ENCODE measurements around the gene UBE2D1. TPM values are rescaled to one million over a fixed set of nuclear protein-coding genes. Genes with fewer than 3 reads are reported as not detected.
"Not testable (repeated sequence)": the region's sequence is repeated elsewhere in the genome, so short reads cannot be mapped to it uniquely, and the experiment has no call there.

Gene UBE2D1
- total and polyA plus RNA-seq, 4 experiments from 2014 or later = 13.4 to 23.4 (median 17.2) TPM

- POLR2A ChIA-PET (ENCODE audit: partially characterized antibody) = no interaction called here
- Histone ChIP-seq H3K27me3 (ENCODE audit: insufficient read depth, low read length) (no peaks in the 10 kb centered on the region), H3K4me3 (ENCODE audit: low read length in 2 of 2) (no peak overlapping the region), H3K36me3 (ENCODE audit: insufficient read depth, low read length) (no peaks in the 10 kb centered on the region), H3K4me1 (ENCODE audit: insufficient read depth, low read length) (no peaks in the 10 kb centered on the region), H3K27ac (ENCODE audit: low read depth, low read length) (no peak overlapping the region), H3K9me3 (ENCODE audit: control insufficient read depth in 1 of 2, low read length in 2 of 2) (no peaks in the 10 kb centered on the region)
- Mint-ChIP-seq H3K27me3 (no peaks in the 10 kb centered on the region), H3K27ac (no peak overlapping the region), H3K9me3 (no peaks in the 10 kb centered on the region), H3K36me3 (peaks cover 17 to 27% of the 10 kb centered on the region in 2 donors), H3K4me1 (no peaks in the 10 kb centered on the region), H3K4me3 (no peak overlapping the region)
- intact Hi-C loops (cut with micrococcal nuclease) = no loop called here
- CTCF ChIA-PET (ENCODE audit: partially characterized antibody) = no interaction called here
- DNase-seq = no peak
These were observed 65.8 kb downstream of the UBE2D1 start for GRCh38 chr10:58400609-58401008.

DNA sequence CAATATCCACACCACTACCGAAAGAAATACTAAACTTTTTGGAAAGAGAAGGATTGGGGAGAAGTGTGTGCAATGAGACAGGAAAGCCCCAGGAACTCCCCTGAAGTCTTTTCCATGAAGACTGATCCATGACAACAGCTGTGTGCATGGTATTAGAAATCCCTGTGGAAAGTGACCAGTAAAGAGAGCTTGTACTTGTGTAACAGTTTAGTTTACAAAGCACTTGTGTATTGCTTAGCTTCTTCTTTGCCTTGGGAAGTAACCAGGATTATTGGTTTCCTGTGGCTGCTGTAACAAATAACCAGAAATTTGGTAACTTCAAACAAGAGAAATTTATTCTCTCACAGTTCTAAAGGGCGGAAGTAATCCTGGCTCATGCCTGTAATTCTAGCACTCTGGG lies 69.2 kb downstream of the UBE2D1 start:
- no peaks in the 10 kb centered on the region for H3K9me3 Mint-ChIP-seq
- no peak overlapping the region for H3K4me3 Mint-ChIP-seq
- intact Hi-C loops (cut with micrococcal nuclease) = no loop called here
- Histone ChIP-seq H3K27ac (ENCODE audit: low read depth, low read length) (no peak overlapping the region), H3K4me3 (ENCODE audit: low read length in 2 of 2) (no peak overlapping the region), H3K4me1 (ENCODE audit: insufficient read depth, low read length) (no peaks in the 10 kb centered on the region), H3K36me3 (ENCODE audit: insufficient read depth, low read length) (no peaks in the 10 kb centered on the region), H3K27me3 (ENCODE audit: insufficient read depth, low read length) (no peaks in the 10 kb centered on the region), H3K9me3 (ENCODE audit: control insufficient read depth in 1 of 2, low read length in 2 of 2) (no peaks in the 10 kb centered on the region)
- ChIA-PET CTCF (ENCODE audit: partially characterized antibody) (interaction anchor here (1.4 kb wide), 1 partner anchor 11 kb away, joined by 3 read pairs; no protein-coding TSS in a partner anchor), POLR2A (ENCODE audit: partially characterized antibody) (no interaction called here)
- peaks cover 0 to 12% of the 10 kb centered on the region in 2 donors for H3K36me3 Mint-ChIP-seq
- H3K4me1 Mint-ChIP-seq = no peaks in the 10 kb centered on the region
- H3K27me3 Mint-ChIP-seq = no peaks in the 10 kb centered on the region
- no peak for DNase-seq
- no peak overlapping the region for H3K27ac Mint-ChIP-seq

- H3K9me3 ChIP-seq (ENCODE audit: control insufficient read depth in 1 of 2, low read length in 2 of 2) = no peaks in the 10 kb centered on the region
- no peak overlapping the region for H3K27ac ChIP-seq (ENCODE audit: low read depth, low read length)
- no peaks in the 10 kb centered on the region for H3K4me1 ChIP-seq (ENCODE audit: insufficient read depth, low read length)
- no peak for DNase-seq
- H3K4me3 ChIP-seq (ENCODE audit: low read length in 2 of 2) = no peak overlapping the region
- H3K27ac Mint-ChIP-seq = no peak overlapping the region
- H3K4me1 Mint-ChIP-seq = no peaks in the 10 kb centered on the region
- no peaks in the 10 kb centered on the region for H3K27me3 ChIP-seq (ENCODE audit: insufficient read depth, low read length)
- intact Hi-C loops (cut with micrococcal nuclease) = no loop called here
- H3K36me3 ChIP-seq (ENCODE audit: insufficient read depth, low read length) = no peaks in the 10 kb centered on the region
- no peaks in the 10 kb centered on the region for H3K36me3 Mint-ChIP-seq
- H3K4me3 Mint-ChIP-seq = no peak overlapping the region
- POLR2A ChIA-PET (ENCODE audit: partially characterized antibody) = no interaction called here
- peaks cover 2 to 3% of the 10 kb centered on the region in 2 donors for H3K27me3 Mint-ChIP-seq
- CTCF ChIA-PET (ENCODE audit: partially characterized antibody) = no interaction called here
- H3K9me3 Mint-ChIP-seq = peaks cover 0 to 2% (median 0%) of the 10 kb centered on the region in 8 donors
These were observed 75.3 kb downstream of the UBE2D1 start for GRCh38 chr10:58409956-58410610.

- CTCF ChIA-PET (ENCODE audit: partially characterized antibody) = no interaction called here
- H3K36me3 Mint-ChIP-seq = no peaks in the 10 kb centered on the region
These were observed 77.7 kb downstream of the UBE2D1 start for GRCh38 chr10:58412502-58412961.

DNA sequence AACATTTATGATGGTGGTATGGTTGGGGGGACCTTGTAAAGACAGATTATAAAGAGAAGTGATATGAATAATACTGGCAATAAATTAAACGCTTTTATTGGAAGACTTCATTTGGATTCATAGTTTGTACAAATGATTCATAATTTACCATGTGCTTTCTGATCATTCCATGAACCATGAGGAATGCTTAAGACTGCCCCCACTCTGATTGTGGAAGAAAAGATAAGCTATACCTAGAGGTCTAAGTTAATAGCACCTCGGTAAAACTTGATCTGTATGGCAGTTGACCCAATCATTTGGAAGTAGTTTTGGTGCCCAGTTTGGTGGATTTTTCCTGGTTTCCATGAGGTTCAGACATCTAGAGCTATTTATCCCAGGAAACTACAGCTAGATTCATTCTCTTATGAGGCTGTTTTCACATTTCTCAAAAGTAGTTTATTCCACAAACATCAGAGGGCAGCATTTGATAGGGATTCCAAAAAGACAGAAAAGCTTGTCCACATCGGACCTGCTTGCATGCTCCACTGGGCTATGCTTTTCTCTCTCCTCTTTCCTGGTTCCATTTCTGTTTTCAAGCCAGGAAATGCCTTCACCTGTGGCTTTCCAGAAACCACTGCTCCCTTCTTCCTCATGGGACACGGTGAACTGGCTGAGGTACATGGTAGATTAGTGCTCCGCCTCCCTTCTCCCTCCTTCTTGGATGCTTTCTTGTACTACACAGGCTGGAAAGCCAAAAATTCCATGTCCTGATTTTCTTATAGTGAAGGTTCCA lies 79.7 kb downstream of the UBE2D1 start:
- ChIA-PET POLR2A (ENCODE audit: partially characterized antibody) (no interaction called here), CTCF (ENCODE audit: partially characterized antibody) (interaction anchor here (0.5 to 1.3 kb wide), 2 partner anchors 21 to 95 kb away, joined by 3 read pairs; no protein-coding TSS in a partner anchor)
- Histone ChIP-seq H3K4me3 (ENCODE audit: low read length in 2 of 2) (no peak overlapping the region), H3K36me3 (ENCODE audit: insufficient read depth, low read length) (no peaks in the 10 kb centered on the region), H3K9me3 (ENCODE audit: control insufficient read depth in 1 of 2, low read length in 2 of 2) (no peaks in the 10 kb centered on the region), H3K27ac (ENCODE audit: low read depth, low read length) (no peak overlapping the region), H3K4me1 (ENCODE audit: insufficient read depth, low read length) (no peaks in the 10 kb centered on the region), H3K27me3 (ENCODE audit: insufficient read depth, low read length) (no peaks in the 10 kb centered on the region)
- no peak for DNase-seq
- no peaks in the 10 kb centered on the region for H3K4me1 Mint-ChIP-seq
- peaks cover 7 to 11% of the 10 kb centered on the region in 2 donors for H3K27me3 Mint-ChIP-seq
- no peak overlapping the region for H3K27ac Mint-ChIP-seq
- H3K9me3 Mint-ChIP-seq = peaks cover 0 to 6% (median 0%) of the 10 kb centered on the region in 8 donors
- intact Hi-C loops (cut with micrococcal nuclease) = no loop called here
- no peak overlapping the region for H3K4me3 Mint-ChIP-seq
- no peaks in the 10 kb centered on the region for H3K36me3 Mint-ChIP-seq

More at GRCh38 chr10:58412502-58412961, 77.7 kb downstream of the UBE2D1 start:
- Mint-ChIP-seq H3K27me3 (peaks cover 7 to 8% of the 10 kb centered on the region in 2 donors), H3K9me3 (peaks cover 0 to 4% (median 0%) of the 10 kb centered on the region in 8 donors), H3K27ac (no peak overlapping the region), H3K4me1 (no peaks in the 10 kb centered on the region), H3K4me3 (no peak overlapping the region)
- no peak overlapping the region for H3K4me3 ChIP-seq (ENCODE audit: low read length in 2 of 2)
- no peak for DNase-seq
- no peaks in the 10 kb centered on the region for H3K36me3 ChIP-seq (ENCODE audit: insufficient read depth, low read length)
- no peaks in the 10 kb centered on the region for H3K4me1 ChIP-seq (ENCODE audit: insufficient read depth, low read length)
- no peaks in the 10 kb centered on the region for H3K27me3 ChIP-seq (ENCODE audit: insufficient read depth, low read length)
- no peaks in the 10 kb centered on the region for H3K9me3 ChIP-seq (ENCODE audit: control insufficient read depth in 1 of 2, low read length in 2 of 2)
- no peak overlapping the region for H3K27ac ChIP-seq (ENCODE audit: low read depth, low read length)
- POLR2A ChIA-PET (ENCODE audit: partially characterized antibody) = no interaction called here
- intact Hi-C loops (cut with micrococcal nuclease) = no loop called here

- no peaks in the 10 kb centered on the region for H3K36me3 ChIP-seq (ENCODE audit: insufficient read depth, low read length)
- H3K27me3 ChIP-seq (ENCODE audit: insufficient read depth, low read length) = no peaks in the 10 kb centered on the region
- no peaks in the 10 kb centered on the region for H3K36me3 Mint-ChIP-seq
- peaks cover 7 to 11% of the 10 kb centered on the region in 2 donors for H3K27me3 Mint-ChIP-seq
- POLR2A ChIA-PET (ENCODE audit: partially characterized antibody) = no interaction called here
- no peak overlapping the region for H3K27ac ChIP-seq (ENCODE audit: low read depth, low read length)
- H3K4me3 ChIP-seq (ENCODE audit: low read length in 2 of 2) = no peak overlapping the region
- H3K9me3 ChIP-seq (ENCODE audit: control insufficient read depth in 1 of 2, low read length in 2 of 2) = no peaks in the 10 kb centered on the region
- intact Hi-C loops (cut with micrococcal nuclease) = no loop called here
- peaks cover 0 to 8% (median 3%) of the 10 kb centered on the region in 8 donors for H3K9me3 Mint-ChIP-seq
- no peaks in the 10 kb centered on the region for H3K4me1 ChIP-seq (ENCODE audit: insufficient read depth, low read length)
- DNase-seq = no peak
- H3K4me3 Mint-ChIP-seq = no peak overlapping the region
- H3K27ac Mint-ChIP-seq = no peak overlapping the region
- CTCF ChIA-PET (ENCODE audit: partially characterized antibody) = no interaction called here
- no peaks in the 10 kb centered on the region for H3K4me1 Mint-ChIP-seq
These were observed 81.0 kb downstream of the UBE2D1 start for GRCh38 chr10:58415757-58416156.

DNA sequence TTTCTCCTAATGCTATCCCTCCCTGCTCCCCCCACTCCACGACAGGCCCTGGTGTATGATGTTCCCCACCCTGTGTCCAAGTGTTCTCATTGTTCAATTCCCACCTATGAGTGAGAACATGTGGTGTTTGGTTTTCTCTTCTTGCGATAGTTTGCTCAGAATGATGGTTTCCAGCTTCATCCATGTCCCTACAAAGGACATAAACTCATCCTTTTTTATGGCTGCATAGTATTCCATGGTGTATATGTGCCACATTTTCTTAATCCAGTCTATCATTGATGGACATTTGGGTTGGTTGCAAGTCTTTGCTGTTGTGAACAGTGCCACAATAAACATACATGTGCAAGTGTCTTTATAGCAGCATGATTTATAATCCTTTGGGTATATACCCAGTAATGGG lies 83.1 kb downstream of the UBE2D1 start:
- H3K36me3 Mint-ChIP-seq; POLR2A ChIA-PET (ENCODE audit: partially characterized antibody); H3K4me3 Mint-ChIP-seq; H3K36me3 ChIP-seq (ENCODE audit: insufficient read depth, low read length); H3K4me3 ChIP-seq (ENCODE audit: low read length in 2 of 2); H3K27ac ChIP-seq (ENCODE audit: low read depth, low read length); H3K4me1 Mint-ChIP-seq; CTCF ChIA-PET (ENCODE audit: partially characterized antibody); intact Hi-C loops (cut with micrococcal nuclease); H3K4me1 ChIP-seq (ENCODE audit: insufficient read depth, low read length); H3K27ac Mint-ChIP-seq; H3K9me3 ChIP-seq (ENCODE audit: control insufficient read depth in 1 of 2, low read length in 2 of 2); DNase-seq; H3K27me3 ChIP-seq (ENCODE audit: insufficient read depth, low read length): not testable (repeated sequence)
- H3K27me3 Mint-ChIP-seq = peaks cover 12 to 19% of the 10 kb centered on the region in 2 donors
- peaks cover 0 to 18% (median 8%) of the 10 kb centered on the region in 8 donors for H3K9me3 Mint-ChIP-seq

Measured in CD4-positive, alpha-beta memory T cell (primary cell).